Esophagus muscularis mucosa (tissue), 4 donors: ENCODE results near the gene RNF43. TPM values are rescaled to one million over a fixed set of nuclear protein-coding genes. Genes with fewer than 3 reads are reported as not detected.

Experiments
- DNase-seq: peaks from one replicate; pipeline ENCODE4 v3.0.0-alpha.2; 2017; ENCODE audit errors: extremely low spot score
- H3K27ac ChIP-seq, 4 donors: fragments of 200-600 bp; sonication (generic); replicated peaks in 1 of 4; 1 replicate in 3 of 4; 2 replicates in 1 of 4; pipeline ENCODE4 v1.5.1; 2016 to 2019; ENCODE audit warnings: mild to moderate bottlenecking in 1 of 4
- H3K27me3 ChIP-seq, 4 donors: fragments of 200-600 bp; sonication (generic); one replicate each; pipeline versions ENCODE4 v1.5.1 to v1.6.0; 2016 to 2019
- H3K36me3 ChIP-seq, 4 donors: fragments of 200-600 bp; sonication (generic); one replicate each; pipeline ENCODE4 v1.5.1; 2016 to 2019
- H3K4me1 ChIP-seq, 4 donors: fragments of 200-600 bp; sonication (generic); one replicate each; pipeline ENCODE4 v1.5.1; 2016 to 2019
- H3K4me3 ChIP-seq, 4 donors: fragments of 200-600 bp; sonication (generic); 1 replicate in 2 of 4; 2 replicates in 2 of 4; pipeline ENCODE4 v1.5.1; 2016 to 2019; ENCODE audit warnings: mild to moderate bottlenecking in 4 of 4, moderate library complexity in 1 of 4
- H3K9me3 ChIP-seq, 4 donors: fragments of 200-600 bp; sonication (generic); 1 replicate in 3 of 4; 2 replicates in 1 of 4; pipeline ENCODE4 v1.5.1; 2016 to 2019
- EP300 ChIP-seq: sonication (generic); formaldehyde crosslinking; IDR thresholded peaks from one replicate; pipeline ENCODE4 v1.6.1; 2017; ENCODE audit warnings: antibody characterized with exemption
- POLR2A ChIP-seq: fragments of 450-650 bp; IDR thresholded peaks from one replicate; pipeline ENCODE4 v1.6.1; 2017; ENCODE audit warnings: antibody characterized with exemption, moderate library complexity, mild to moderate bottlenecking, low read depth
- POLR2AphosphoS5 ChIP-seq, 2 donors: sonication (generic); formaldehyde crosslinking; IDR thresholded peaks; one replicate each; pipeline ENCODE4 v1.6.1; 2017; ENCODE audit warnings: antibody characterized with exemption in 2 of 2
- WGBS: methylation state at CpG from one replicate; pipeline ENCODE4 v1.1.5; 2018; 5-methylcytosine and 5-hydroxymethylcytosine counted together
- intact Hi-C: fragments of 100-400 bp; cut with DNase I; formaldehyde crosslinking; loops from one replicate; pipeline ENCODE4 v1.15.1; 2023
- total RNA-seq, 4 donors: library from RNA; depleted of rRNA; stranded (reverse); fragments of >200 nt; gene quantifications; one replicate each; pipeline versions ENCODE4 v1.1.0 to v1.2.1, GENCODE V29; 2016
- TF ChIP-seq, protein P1 (sequence below), 3 experiments: fragments of 200-600 bp in 2 of 3; fragments of 450-650 bp in 1 of 3; sonication (generic) in 2 of 3; IDR thresholded peaks; one replicate each; pipeline ENCODE4 v1.5.1; 2017 to 2019; ENCODE audit warnings: antibody characterized with exemption in 3 of 3, mild to moderate bottlenecking in 2 of 3, moderate library complexity in 1 of 3

Gene RNF43
- total RNA-seq, 4 donors from 2014 or later: under 0.01 to 0.26 (median 0.11) TPM; not detected in 1

DNA sequence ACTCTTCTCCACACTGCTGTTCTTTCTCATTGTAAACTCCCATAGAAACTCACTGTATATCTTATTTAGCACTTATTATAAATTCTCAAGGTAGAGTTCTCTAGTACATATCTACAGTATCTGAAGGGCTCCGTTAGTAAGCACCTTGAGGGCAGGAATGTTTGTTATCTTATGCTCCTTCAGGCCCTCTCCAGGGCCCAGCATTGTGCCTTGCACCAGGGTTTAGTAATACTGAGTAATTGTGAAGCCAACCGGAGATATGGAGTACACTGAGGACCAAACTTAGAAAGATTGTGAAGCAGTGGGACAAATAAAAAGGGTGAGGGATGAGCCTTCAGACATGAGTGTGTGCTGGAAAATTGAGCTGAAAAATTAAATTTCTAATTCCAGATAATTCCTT is 26.4 kb downstream of the RNF43 start:
- Histone ChIP-seq H3K4me1 (peaks cover 0 to 7% (median 0%) of the 10 kb centered on the region in 4 donors), H3K27me3 (peaks cover 0 to 26% (median 0%) of the 10 kb centered on the region in 4 donors), H3K36me3 (no peaks in the 10 kb centered on the region), H3K27ac (no peak overlapping the region), H3K9me3 (no peaks in the 10 kb centered on the region), H3K4me3 (no peak overlapping the region)
- intact Hi-C loops: no loop called here
- DNase-seq: no peak
- TF ChIP-seq, protein P1, sequence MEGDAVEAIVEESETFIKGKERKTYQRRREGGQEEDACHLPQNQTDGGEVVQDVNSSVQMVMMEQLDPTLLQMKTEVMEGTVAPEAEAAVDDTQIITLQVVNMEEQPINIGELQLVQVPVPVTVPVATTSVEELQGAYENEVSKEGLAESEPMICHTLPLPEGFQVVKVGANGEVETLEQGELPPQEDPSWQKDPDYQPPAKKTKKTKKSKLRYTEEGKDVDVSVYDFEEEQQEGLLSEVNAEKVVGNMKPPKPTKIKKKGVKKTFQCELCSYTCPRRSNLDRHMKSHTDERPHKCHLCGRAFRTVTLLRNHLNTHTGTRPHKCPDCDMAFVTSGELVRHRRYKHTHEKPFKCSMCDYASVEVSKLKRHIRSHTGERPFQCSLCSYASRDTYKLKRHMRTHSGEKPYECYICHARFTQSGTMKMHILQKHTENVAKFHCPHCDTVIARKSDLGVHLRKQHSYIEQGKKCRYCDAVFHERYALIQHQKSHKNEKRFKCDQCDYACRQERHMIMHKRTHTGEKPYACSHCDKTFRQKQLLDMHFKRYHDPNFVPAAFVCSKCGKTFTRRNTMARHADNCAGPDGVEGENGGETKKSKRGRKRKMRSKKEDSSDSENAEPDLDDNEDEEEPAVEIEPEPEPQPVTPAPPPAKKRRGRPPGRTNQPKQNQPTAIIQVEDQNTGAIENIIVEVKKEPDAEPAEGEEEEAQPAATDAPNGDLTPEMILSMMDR (IDR thresholded peaks at IDR 0.05): no peak
- TF ChIP-seq EP300: no peak
- TF ChIP-seq POLR2A: no peak
- TF ChIP-seq POLR2AphosphoS5 (IDR thresholded peaks at IDR 0.05): no peak
- WGBS: 75% methylated on average over 2 of the region's 2 CpGs

DNA sequence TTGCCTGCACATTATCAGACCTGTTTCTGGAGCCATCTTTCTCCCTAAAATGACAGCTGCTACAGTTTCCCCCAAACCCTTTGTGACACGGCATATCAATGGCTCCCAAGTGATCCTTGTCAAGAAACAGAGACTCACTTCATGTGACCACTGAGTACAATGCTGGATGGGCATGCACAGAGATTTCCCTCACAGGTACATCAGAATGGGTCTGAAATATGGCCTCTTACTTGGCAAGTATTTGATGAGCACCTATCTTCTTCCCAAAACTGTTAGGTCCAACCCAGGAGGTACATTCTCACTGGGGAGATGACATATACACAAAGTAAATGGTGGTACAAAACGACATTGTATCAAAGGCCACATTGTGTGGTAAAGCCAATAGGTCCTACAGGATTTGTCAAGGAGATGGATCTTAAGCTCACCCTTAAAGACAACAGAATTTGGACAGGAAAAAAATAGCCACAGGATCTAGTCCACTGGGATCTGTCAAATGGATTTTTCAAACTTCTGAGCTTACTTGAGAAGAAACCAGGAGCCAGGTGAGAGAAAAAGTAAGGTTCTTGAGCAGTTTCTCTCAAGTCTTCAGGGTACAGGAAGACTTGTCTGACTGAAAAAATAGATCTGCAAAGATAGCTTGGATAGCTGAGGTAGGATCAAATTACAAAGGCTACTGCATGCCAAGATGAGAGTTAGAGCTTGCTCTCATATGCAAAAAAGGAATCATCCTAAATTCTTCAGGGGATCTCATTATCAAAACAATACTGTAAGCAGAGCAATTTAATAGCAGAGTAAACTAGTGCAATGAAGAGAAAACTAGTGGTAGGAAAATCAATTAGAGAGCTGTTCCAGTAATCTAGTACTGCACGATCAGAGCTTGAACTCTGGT is 28.8 kb downstream of the RNF43 start:
- Histone ChIP-seq H3K36me3 (no peaks in the 10 kb centered on the region), H3K9me3 (no peaks in the 10 kb centered on the region), H3K4me1 (peaks cover 0 to 7% (median 0%) of the 10 kb centered on the region in 4 donors), H3K4me3 (no peak overlapping the region), H3K27me3 (peaks cover 0 to 21% (median 0%) of the 10 kb centered on the region in 4 donors), H3K27ac (no peak overlapping the region)
- WGBS: 58% methylated on average over 3 of the region's 3 CpGs
- TF ChIP-seq POLR2A (no peak), POLR2AphosphoS5 (IDR thresholded peaks at IDR 0.05) (no peak), EP300 (no peak)
- TF ChIP-seq, protein P1 (IDR thresholded peaks at IDR 0.05): no peak
- intact Hi-C loops: no loop called here
- DNase-seq: no peak

DNA sequence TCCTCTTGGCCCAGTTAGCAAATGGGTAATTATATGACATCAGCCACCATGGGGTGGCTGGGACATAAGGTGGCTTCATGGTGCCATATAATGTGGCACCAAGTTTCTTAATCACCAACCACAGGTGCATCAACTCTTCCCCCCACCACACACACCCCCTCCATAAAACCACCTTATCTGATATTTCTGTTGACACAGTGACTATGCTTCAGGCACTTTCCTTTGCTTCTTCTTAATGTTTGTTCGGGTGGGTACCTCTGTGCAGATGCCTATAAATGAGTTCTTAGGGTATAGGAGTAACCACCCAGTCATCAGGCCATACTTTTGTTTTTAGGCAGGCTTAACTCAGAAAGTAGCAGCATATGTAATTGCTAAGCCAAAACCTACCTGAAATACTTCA is 29.5 kb downstream of the RNF43 start:
- Histone ChIP-seq H3K27ac (no peak overlapping the region), H3K27me3 (peaks cover 0 to 18% (median 0%) of the 10 kb centered on the region in 4 donors), H3K4me1 (peaks cover 0 to 7% (median 0%) of the 10 kb centered on the region in 4 donors), H3K9me3 (no peaks in the 10 kb centered on the region), H3K4me3 (no peak overlapping the region), H3K36me3 (no peaks in the 10 kb centered on the region)
- no peak for DNase-seq
- 75% methylated on average over 1 of the region's 1 CpG for WGBS
- intact Hi-C loops: no loop called here
- TF ChIP-seq EP300: no peak
- no peak for TF ChIP-seq POLR2AphosphoS5 (IDR thresholded peaks at IDR 0.05)
- TF ChIP-seq POLR2A: no peak
- TF ChIP-seq, protein P1 (IDR thresholded peaks at IDR 0.05): no peak

DNA sequence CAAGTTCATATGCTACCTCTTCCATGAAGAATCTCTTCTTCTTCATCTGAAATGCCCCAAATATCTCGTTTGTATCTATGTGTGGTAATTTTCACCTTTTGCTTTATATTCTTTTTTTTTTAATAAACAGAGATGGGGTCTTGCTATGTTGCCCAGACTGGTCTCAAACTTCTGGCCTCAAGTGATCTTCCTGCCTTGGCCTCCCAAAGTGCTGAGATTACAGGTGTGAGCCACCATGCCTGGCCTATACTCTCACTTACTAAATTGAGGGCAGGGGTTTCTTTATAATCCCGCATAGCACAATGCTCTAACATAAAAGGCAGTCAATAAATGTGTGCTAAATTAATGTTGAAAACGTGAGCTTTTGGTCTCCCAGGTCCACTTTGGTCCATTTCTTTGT is 30.6 kb downstream of the RNF43 start:
- DNase-seq: no peak
- H3K27ac ChIP-seq: no peak overlapping the region
- intact Hi-C loops: no loop called here

More for the DNA sequence above, 30.6 kb downstream of the RNF43 start:
- WGBS: 87% methylated on average over 3 of the region's 3 CpGs
- Histone ChIP-seq H3K9me3 (no peaks in the 10 kb centered on the region), H3K4me3 (no peak overlapping the region), H3K4me1 (peaks cover 0 to 6% (median 2%) of the 10 kb centered on the region in 4 donors), H3K36me3 (no peaks in the 10 kb centered on the region), H3K27me3 (peaks cover 0 to 14% (median 0%) of the 10 kb centered on the region in 4 donors)
- TF ChIP-seq, protein P1 (IDR thresholded peaks at IDR 0.05): no peak
- no peak for TF ChIP-seq POLR2AphosphoS5 (IDR thresholded peaks at IDR 0.05)
- TF ChIP-seq EP300: no peak
- TF ChIP-seq POLR2A: no peak
